LNCaP clone FGC (cell line): Measurements from ENCODE around the gene RNF212B.
"Not testable (repeated sequence)": the region's sequence is repeated elsewhere in the genome, so short reads cannot be mapped to it uniquely, and the experiment has no call there.

Experiments used
- DNase-seq: peaks from one replicate; pipeline ENCODE4 v3.0.0-alpha.2; 2011; ENCODE audit warnings: low read depth
- H3K4me3 ChIP-seq: 2 replicates; pipeline ENCODE4 v1.5.1; 2011; ENCODE audit warnings: mild to moderate bottlenecking, low read depth, low read length, control low read depth
- TF ChIP-seq, protein P1 (sequence below): IDR thresholded peaks from 2 replicates; pipeline ENCODE4 v1.5.1; 2012; ENCODE audit warnings: mild to moderate bottlenecking; ENCODE audit not compliant: control insufficient read depth, insufficient read depth; ENCODE audit errors: extremely low read depth

Gene RNF212B

DNA sequence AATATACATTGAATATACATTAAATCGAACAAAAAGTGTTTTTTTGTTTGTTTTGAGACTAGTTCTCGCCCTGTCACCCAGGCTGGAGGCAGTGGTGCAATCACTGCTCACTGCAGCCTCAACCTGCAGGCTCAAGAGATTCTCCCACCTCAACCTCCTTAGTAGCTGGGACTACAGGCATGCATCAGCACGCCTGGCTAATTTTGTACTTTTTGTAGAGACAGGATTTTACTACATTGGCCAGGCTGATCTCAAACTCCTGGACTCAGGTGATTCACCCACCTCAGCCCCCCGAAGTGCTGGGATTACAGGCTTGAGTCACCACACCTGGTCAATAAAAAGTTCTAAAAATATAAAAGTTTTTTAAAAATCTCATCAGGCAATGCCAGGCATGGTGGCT lies 10.2 kb upstream of the RNF212B start:
- TF ChIP-seq, protein P1, sequence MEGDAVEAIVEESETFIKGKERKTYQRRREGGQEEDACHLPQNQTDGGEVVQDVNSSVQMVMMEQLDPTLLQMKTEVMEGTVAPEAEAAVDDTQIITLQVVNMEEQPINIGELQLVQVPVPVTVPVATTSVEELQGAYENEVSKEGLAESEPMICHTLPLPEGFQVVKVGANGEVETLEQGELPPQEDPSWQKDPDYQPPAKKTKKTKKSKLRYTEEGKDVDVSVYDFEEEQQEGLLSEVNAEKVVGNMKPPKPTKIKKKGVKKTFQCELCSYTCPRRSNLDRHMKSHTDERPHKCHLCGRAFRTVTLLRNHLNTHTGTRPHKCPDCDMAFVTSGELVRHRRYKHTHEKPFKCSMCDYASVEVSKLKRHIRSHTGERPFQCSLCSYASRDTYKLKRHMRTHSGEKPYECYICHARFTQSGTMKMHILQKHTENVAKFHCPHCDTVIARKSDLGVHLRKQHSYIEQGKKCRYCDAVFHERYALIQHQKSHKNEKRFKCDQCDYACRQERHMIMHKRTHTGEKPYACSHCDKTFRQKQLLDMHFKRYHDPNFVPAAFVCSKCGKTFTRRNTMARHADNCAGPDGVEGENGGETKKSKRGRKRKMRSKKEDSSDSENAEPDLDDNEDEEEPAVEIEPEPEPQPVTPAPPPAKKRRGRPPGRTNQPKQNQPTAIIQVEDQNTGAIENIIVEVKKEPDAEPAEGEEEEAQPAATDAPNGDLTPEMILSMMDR = no peak
- H3K4me3 ChIP-seq = no peak overlapping the region
- no peak for DNase-seq

DNA sequence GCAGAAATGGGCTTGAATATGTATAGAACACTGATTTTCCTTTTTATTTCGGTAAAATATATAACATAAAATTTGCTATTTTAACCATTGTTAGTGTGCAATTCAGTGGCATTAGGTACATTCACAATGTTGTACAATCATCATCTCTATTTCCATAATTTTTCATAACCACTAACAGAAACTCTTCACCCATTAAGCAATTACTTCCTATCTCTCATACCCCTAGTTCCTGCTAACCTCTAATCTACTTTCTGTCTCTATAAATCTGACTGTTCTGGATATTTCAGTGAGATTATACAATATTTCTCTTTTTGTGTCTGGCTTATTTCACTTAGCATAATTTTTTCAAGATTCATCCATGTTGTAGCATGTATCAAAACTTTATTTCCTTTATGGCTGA lies 8.9 kb upstream of the RNF212B start:
- no peak overlapping the region for H3K4me3 ChIP-seq
- TF ChIP-seq, protein P1 = no peak
- no peak for DNase-seq

DNA sequence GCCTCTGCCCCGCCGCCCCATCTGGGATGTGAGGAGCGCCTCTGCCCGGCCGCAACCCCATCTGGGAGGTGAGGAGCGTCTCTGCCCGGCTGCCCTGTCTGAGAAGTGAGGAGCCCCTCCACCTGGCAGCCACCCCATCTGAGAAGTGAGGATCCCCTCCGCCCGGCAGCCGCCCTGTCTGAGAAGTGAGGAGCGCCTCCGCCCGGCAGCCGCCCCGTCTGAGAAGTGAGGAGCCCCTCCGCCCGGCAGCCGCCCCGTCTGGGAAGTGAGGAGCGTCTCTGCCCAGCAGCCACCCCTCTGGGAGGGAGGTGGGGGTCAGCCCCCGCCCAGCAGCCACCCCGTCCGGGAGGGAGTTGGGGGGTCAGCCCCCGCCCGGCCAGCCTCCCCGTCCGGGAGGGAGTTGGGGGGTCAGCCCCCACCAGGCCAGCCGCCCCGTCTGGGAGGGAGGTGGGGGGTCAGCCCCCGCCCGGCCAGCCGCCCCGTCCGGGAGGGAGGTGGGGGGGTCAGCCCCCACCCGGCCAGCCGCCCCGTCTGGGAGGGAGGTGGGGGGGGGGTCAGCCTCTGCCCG lies 5.4 kb upstream of the RNF212B start:
- DNase-seq, H3K4me3 ChIP-seq: not testable (repeated sequence)

DNA sequence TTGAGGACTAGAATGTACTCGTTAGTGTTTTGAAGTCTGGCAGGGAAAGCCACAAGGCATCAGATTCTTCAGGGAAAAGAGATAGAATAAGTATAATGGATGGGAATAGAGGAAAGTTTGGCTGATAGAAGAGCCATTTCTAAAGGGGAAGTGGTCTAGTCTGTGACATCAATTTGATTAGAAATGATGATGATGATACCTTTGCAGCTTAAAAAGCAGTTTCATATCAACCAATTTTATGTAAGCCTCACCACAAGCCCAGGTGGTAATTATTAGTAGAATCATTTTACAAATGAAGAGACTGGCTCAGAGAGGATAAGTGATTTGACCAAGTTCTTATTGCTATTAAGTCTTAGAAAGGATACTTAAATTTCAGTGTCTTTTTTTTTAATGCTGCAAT lies 2.9 kb downstream of the RNF212B start:
- no peak overlapping the region for H3K4me3 ChIP-seq
- TF ChIP-seq, protein P1 = no peak
- DNase-seq = no peak

DNA sequence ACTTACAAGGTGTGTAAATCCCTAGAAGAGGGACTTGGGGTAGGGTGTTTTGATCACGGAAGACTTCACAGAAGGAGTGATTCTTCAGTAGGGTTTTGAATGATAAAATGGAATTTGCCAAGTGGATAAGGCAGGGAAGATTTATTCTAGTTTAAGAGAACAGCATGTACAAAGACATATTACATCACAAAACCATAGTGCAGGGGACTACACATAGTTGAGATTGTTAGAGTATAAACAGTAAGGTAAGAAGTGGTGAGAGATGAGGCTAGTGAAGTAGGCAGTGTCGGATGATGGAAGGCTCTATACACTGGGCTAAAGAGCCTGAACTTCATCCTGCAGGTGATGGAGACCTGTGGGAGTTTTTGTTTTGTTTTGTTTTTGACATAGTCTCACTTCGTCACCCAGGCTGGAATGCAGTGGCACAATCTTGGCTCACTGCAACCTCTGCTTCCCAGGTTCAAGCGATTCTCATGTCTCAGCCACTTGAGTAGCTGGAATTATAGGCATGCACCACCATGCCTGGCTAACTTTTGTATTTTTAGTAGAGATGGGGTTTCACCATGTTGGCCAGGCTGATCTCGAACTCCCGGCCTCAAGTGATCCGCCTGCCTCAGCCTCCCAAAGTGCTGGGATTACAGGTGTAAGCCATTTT lies 3.5 kb downstream of the RNF212B start:
- DNase-seq, H3K4me3 ChIP-seq: not testable (repeated sequence)

- DNase-seq = no peak
- TF ChIP-seq, protein P1 = no peak
- no peak overlapping the region for H3K4me3 ChIP-seq
Observed at GRCh38 chr14:23242076-23242475, 4.3 kb downstream of the RNF212B start.

DNA sequence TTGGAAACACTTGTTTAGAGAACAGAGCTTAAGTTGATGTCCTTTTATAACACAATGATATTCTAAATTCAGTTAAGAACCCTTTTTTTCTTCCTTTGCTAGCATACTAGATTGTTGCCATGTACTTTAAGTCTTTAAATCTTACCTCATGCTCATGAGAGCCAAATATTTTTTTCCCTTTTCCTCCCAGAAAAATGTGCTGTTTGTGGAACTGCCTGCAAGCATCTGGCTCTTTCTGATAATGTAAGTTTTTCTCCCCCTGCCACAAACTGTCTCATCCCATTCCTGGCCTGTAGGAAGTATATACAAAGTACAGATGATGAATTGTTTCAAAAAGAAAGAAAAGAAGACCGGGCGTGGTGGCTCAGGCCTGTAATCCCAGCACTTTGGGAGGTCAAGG lies 5.3 kb downstream of the RNF212B start:
- TF ChIP-seq, protein P1 = no peak
- no peak overlapping the region for H3K4me3 ChIP-seq
- no peak for DNase-seq

DNA sequence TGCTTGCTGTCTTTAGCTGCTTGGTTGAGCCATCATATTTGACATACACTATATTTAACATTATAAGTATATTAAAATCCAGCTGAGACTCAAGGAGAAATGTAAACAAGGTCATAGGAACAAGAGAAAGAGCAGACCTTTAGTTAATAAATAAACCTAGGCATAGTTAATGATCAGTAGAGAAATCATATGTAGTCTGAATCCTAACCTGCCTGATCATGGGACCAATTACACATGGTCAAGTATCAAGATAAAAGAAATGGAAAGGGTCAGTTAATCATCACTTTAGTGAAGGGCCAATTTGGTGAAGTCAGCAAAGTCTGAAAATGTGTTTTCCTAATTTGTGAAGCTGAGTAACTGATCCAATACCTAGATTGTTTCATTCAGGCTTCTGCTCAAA lies 7.5 kb downstream of the RNF212B start:
- H3K4me3 ChIP-seq = no peak overlapping the region
- TF ChIP-seq, protein P1 = no peak
- no peak for DNase-seq
